ENCODE results near the gene COBLL1. TPM values are rescaled to one million over a fixed set of nuclear protein-coding genes. Genes with fewer than 3 reads are reported as not detected.

Gene COBLL1
- total RNA-seq, 2 donors from 2014 or later, result 14.9 to 21.1 TPM

- no peak for DNase-seq (ENCODE audit: low spot score)
- Histone ChIP-seq H3K27me3 (no peaks in the 10 kb centered on the region), H3K4me3 (no peak overlapping the region), H3K27ac (no peak overlapping the region), H3K4me1 (no peaks in the 10 kb centered on the region), H3K9me3 (no peaks in the 10 kb centered on the region), H3K36me3 (no peaks in the 10 kb centered on the region)
- no peak for TF ChIP-seq CTCF (IDR thresholded peaks at IDR 0.05)
These were observed 135.1 kb downstream of the COBLL1 start for GRCh38 chr2:164706522-164706921.

GRCh38 chr2:164705412-164706167 is 136.0 kb downstream of the COBLL1 start:
- Histone ChIP-seq H3K27me3 (no peaks in the 10 kb centered on the region), H3K4me1 (no peaks in the 10 kb centered on the region), H3K4me3 (no peak overlapping the region), H3K36me3 (no peaks in the 10 kb centered on the region), H3K9me3 (no peaks in the 10 kb centered on the region), H3K27ac (no peak overlapping the region)
- TF ChIP-seq CTCF (IDR thresholded peaks at IDR 0.05), result no peak
- no peak for DNase-seq (ENCODE audit: low spot score)

GRCh38 chr2:164703915-164704706 is 137.5 kb downstream of the COBLL1 start:
- no peaks in the 10 kb centered on the region for H3K36me3 ChIP-seq
- TF ChIP-seq CTCF (IDR thresholded peaks at IDR 0.05), result no peak
- DNase-seq (ENCODE audit: low spot score), result no peak
- no peaks in the 10 kb centered on the region for H3K4me1 ChIP-seq
- H3K4me3 ChIP-seq, result no peak overlapping the region
- no peak overlapping the region for H3K27ac ChIP-seq
- H3K9me3 ChIP-seq, result no peaks in the 10 kb centered on the region
- no peaks in the 10 kb centered on the region for H3K27me3 ChIP-seq

GRCh38 chr2:164701565-164701964 is 140.1 kb downstream of the COBLL1 start:
- TF ChIP-seq CTCF (IDR thresholded peaks at IDR 0.05), result no peak

GRCh38 chr2:164700390-164700789 is 141.2 kb downstream of the COBLL1 start:
- Histone ChIP-seq H3K27me3 (no peaks in the 10 kb centered on the region), H3K36me3 (peaks cover 7% of the 10 kb centered on the region), H3K4me3 (no peak overlapping the region), H3K27ac (no peak overlapping the region), H3K4me1 (no peaks in the 10 kb centered on the region), H3K9me3 (no peaks in the 10 kb centered on the region)
- no peak for DNase-seq (ENCODE audit: low spot score)
- no peak for TF ChIP-seq CTCF (IDR thresholded peaks at IDR 0.05)

More at GRCh38 chr2:164701565-164701964, 140.1 kb downstream of the COBLL1 start:
- no peak for DNase-seq (ENCODE audit: low spot score)
- H3K9me3 ChIP-seq, result no peaks in the 10 kb centered on the region
- no peaks in the 10 kb centered on the region for H3K4me1 ChIP-seq
- H3K4me3 ChIP-seq, result no peak overlapping the region
- H3K27ac ChIP-seq, result no peak overlapping the region
- no peaks in the 10 kb centered on the region for H3K27me3 ChIP-seq
- H3K36me3 ChIP-seq, result no peaks in the 10 kb centered on the region

Data from right atrium auricular region (tissue), 2 donors.